PC-3 (cell line): ENCODE data around the gene YPEL3. TPM values are rescaled to one million over a fixed set of nuclear protein-coding genes. Genes with fewer than 3 reads are reported as not detected.
A peak's percentile ranks its signal among the peaks of the same experiment; 100 is the strongest.

Source experiments
- ATAC-seq: fragments of 200-7000 bp; cut with Tn5 transposase; 2 replicates; pipeline ENCODE4 v1.9.1; 2020; ENCODE audit warnings: mild to moderate bottlenecking, moderate library complexity
- BruUV-seq: library from RNA; stranded (reverse); fragments of 400-500 nt; replicated peaks from 2 replicates; lab custom pipeline; 2021; lab: Mats Ljungman, UMichigan
- CTCF ChIA-PET: fragments of 300-600 bp; sonication (Branson Sonifier 250); formaldehyde crosslinking; loops from one replicate; lab custom pipeline; 2022; ENCODE audit warnings: antibody characterized with exemption; lab: Charles Lee
- POLR2A ChIA-PET: fragments of 300-600 bp; sonication (Branson Sonifier 250); formaldehyde crosslinking; loops from one replicate; lab custom pipeline; 2022; ENCODE audit warnings: antibody characterized with exemption; ENCODE audit not compliant: unreplicated experiment; lab: Charles Lee
- DNase-seq: peaks from one replicate; pipeline ENCODE4 v3.0.0-alpha.2; 2015
- H2AFZ ChIP-seq: fragments of 300-600 bp; sonication (generic); 2 replicates; pipeline ENCODE4 v1.6.0; 2016; ENCODE audit warnings: antibody characterized with exemption, low read length
- H3F3A ChIP-seq: fragments of 300-600 bp; sonication (generic); one replicate; pipeline ENCODE4 v1.6.0; 2017; ENCODE audit warnings: antibody characterized with exemption, low read length, control low read depth, mild to moderate bottlenecking; ENCODE audit not compliant: unreplicated experiment
- H3K27ac ChIP-seq: fragments of 300-600 bp; sonication (generic); 2 replicates; pipeline ENCODE4 v1.5.1; 2016; ENCODE audit warnings: mild to moderate bottlenecking, low read length
- H3K27me3 ChIP-seq: fragments of 300-600 bp; sonication (generic); 2 replicates; pipeline ENCODE4 v1.6.1; 2016; ENCODE audit warnings: low read length, mixed read lengths
- H3K36me3 ChIP-seq: fragments of 300-600 bp; sonication (generic); 2 replicates; pipeline ENCODE4 v1.6.1; 2016; ENCODE audit warnings: low read depth, mixed run types, low read length, mixed read lengths
- H3K4me1 ChIP-seq: fragments of 300-600 bp; sonication (generic); 2 replicates; pipeline ENCODE4 v1.5.1; 2016; ENCODE audit warnings: low read length; ENCODE audit not compliant: insufficient read depth
- H3K4me2 ChIP-seq: fragments of 300-600 bp; sonication (generic); 2 replicates; pipeline ENCODE4 v1.6.0; 2016; ENCODE audit warnings: low read length
- H3K4me3 ChIP-seq: fragments of 300-600 bp; sonication (generic); 2 replicates; pipeline ENCODE4 v1.5.1; 2016; ENCODE audit warnings: mild to moderate bottlenecking, low read length, mixed read lengths
- H3K79me2 ChIP-seq: fragments of 300-600 bp; sonication (generic); 2 replicates; pipeline ENCODE4 v1.6.1; 2017; ENCODE audit warnings: low read length, mixed read lengths
- H3K9ac ChIP-seq: fragments of 300-600 bp; sonication (generic); 2 replicates; pipeline ENCODE4 v1.6.0; 2016; ENCODE audit warnings: mild to moderate bottlenecking, low read length
- H3K9me2 ChIP-seq: fragments of 300-600 bp; sonication (generic); replicated peaks from 2 replicates; pipeline ENCODE4 v1.6.1; 2016; ENCODE audit warnings: mixed run types, low read length, mixed read lengths
- H3K9me3 ChIP-seq: fragments of 300-600 bp; sonication (generic); 2 replicates; pipeline ENCODE4 v1.6.1; 2016; ENCODE audit warnings: low read length, mixed read lengths
- H4K20me1 ChIP-seq: fragments of 300-600 bp; sonication (generic); 2 replicates; pipeline ENCODE4 v1.6.1; 2016; ENCODE audit warnings: low read length, mixed read lengths
- CTCF ChIP-seq: fragments of 300-600 bp; sonication (generic); conservative IDR thresholded peaks from 2 replicates; pipeline ENCODE4 v1.5.1; 2017; ENCODE audit warnings: antibody characterized with exemption, low read depth, mild to moderate bottlenecking, low read length
- EZH2 ChIP-seq: fragments of 300-600 bp; sonication (generic); IDR thresholded peaks from one replicate; pipeline ENCODE4 v1.6.1; 2017; ENCODE audit warnings: antibody characterized with exemption, mild to moderate bottlenecking, low read length; ENCODE audit not compliant: unreplicated experiment
- EZH2phosphoT487 ChIP-seq: fragments of 300-600 bp; sonication (generic); IDR thresholded peaks from 2 replicates; pipeline ENCODE4 v1.6.1; 2018; ENCODE audit warnings: mild to moderate bottlenecking, antibody characterized with exemption, low read length, borderline replicate concordance
- intact Hi-C: fragments of 100-400 bp; cut with micrococcal nuclease; formaldehyde crosslinking; loops from 2 replicates; pipeline ENCODE4 v1.9.0; 2023
- total RNA-seq: library from RNA; depleted of rRNA; stranded (reverse); fragments of >200 nt; gene quantifications from 2 replicates; pipeline ENCODE4 v1.2.3, GENCODE V29; 2014

YPEL3 gene
- total RNA-seq, 1 experiment from 2014 or later: 7.7 TPM

GRCh38 chr16:30091474-30092372 lies 4.3 kb downstream of the YPEL3 start, which contains the start of gene TBX6:
Gene TBX6, minus strand, starts transcription at chr16:30091924. Its CDS starts 731 bp downstream, at chr16:30091193.
- H4K20me1 ChIP-seq: no peaks in the 10 kb centered on the region
- peak; percentile 81 for ATAC-seq
- H3K79me2 ChIP-seq: no peaks in the 10 kb centered on the region
- H3K9me3 ChIP-seq: 0 out of 2 replicates have a peak, but pooled peaks cover under 1% of the 10 kb centered on the region
- BruUV-seq: no TSS peak
- peak; percentile 87 for DNase-seq
- peaks cover 8% of the 10 kb centered on the region for H3F3A ChIP-seq
- TF ChIP-seq CTCF: peak; percentile 60
- TF ChIP-seq EZH2phosphoT487: no peak
- POLR2A ChIA-PET: interaction anchor here (0.6 kb wide), 1 partner anchor 15 kb away, joined by 3 read pairs; no protein-coding TSS in a partner anchor
- no peaks in the 10 kb centered on the region for H3K27me3 ChIP-seq
- H3K36me3 ChIP-seq: no peaks in the 10 kb centered on the region
- H3K4me2 ChIP-seq: peak within 1 kb of the TSS; percentile 98
- H3K4me1 ChIP-seq: peaks cover 31% of the 10 kb centered on the region
- H3K4me3 ChIP-seq: peak within 1 kb of the TSS; percentile 78
- H3K27ac ChIP-seq: peak within 1 kb of the TSS; percentile 89
- H3K9me2 ChIP-seq: no peaks in the 10 kb centered on the region
- H3K9ac ChIP-seq: peak within 1 kb of the TSS; percentile 67
- intact Hi-C loops: no loop called here
- H2AFZ ChIP-seq: peak within 1 kb of the TSS; percentile 94
- CTCF ChIA-PET: interaction anchor here (0.6 to 1.7 kb wide), 4 partner anchors 10 to 279 kb away, joined by 3 to 13 read pairs (median 4); no protein-coding TSS in a partner anchor

DNA sequence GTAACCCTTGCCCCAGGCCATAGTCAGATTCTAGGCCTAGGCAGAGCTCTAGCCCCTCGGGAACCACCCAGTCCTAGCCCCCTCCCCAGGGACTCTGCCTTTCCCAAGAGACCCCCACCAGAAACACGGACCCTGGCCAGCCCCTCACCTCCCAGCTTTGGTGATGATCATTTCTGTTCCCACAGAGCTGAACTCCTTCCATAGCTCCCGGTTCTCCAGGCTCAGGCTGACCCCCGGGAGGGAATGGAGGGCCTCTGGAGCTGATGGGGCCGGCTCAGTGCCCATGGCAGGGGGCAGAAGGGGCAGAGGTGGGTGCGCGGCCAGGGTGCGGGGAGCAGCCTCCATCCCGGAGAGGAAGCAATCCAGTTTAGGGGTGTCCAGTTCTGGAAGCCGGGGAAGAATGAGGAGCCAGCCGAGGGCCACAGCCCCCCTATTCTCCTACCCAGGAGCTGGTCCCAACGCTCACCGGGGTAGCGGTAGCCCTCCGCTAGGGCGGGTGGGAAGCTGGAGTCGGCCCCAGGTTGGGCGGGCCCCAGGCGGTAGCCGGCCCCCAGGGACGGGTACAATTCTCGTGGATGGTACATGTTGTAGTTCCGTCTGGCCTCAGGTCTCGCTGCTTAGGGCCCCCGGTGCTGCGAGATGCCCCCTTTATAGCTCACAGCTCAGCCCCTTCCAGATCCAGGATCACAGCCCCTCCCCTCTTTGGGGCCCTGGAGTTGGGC lies 5.2 kb downstream of the YPEL3 start:
- ChIA-PET POLR2A (interaction anchor here (0.6 kb wide), 1 partner anchor 14 kb away, joined by 3 read pairs; no protein-coding TSS in a partner anchor), CTCF (interaction anchor here (0.7 to 1.3 kb wide), 2 partner anchors 33 to 280 kb away, joined by 3 read pairs; no protein-coding TSS in a partner anchor)
- Histone ChIP-seq H2AFZ (no peak overlapping the region), H3K36me3 (no peaks in the 10 kb centered on the region), H3K9me3 (no peaks in the 10 kb centered on the region), H3K9ac (peak overlapping the region; percentile 48), H3F3A (peaks cover 8% of the 10 kb centered on the region), H3K79me2 (no peaks in the 10 kb centered on the region), H3K27me3 (no peaks in the 10 kb centered on the region), H3K4me2 (peak overlapping the region; percentile 98), H3K27ac (peak overlapping the region; percentile 89), H3K9me2 (no peaks in the 10 kb centered on the region), H4K20me1 (no peaks in the 10 kb centered on the region), H3K4me1 (peaks cover 31% of the 10 kb centered on the region), H3K4me3 (peak overlapping the region; percentile 41)
- TF ChIP-seq EZH2phosphoT487 (no peak), EZH2 (no peak), CTCF (no peak)
- no TSS peak for BruUV-seq
- intact Hi-C loops: no loop called here
- no peak for ATAC-seq
- no peak for DNase-seq
